CD4-positive, CD25-positive, alpha-beta regulatory T cell (primary cell): Measurements from ENCODE around the gene SMIM5. TPM values are rescaled to one million over a fixed set of nuclear protein-coding genes. Genes with fewer than 3 reads are reported as not detected.

Source experiments
- ATAC-seq, 2 donors: fragments of 150-1000 bp; cut with Tn5 transposase; one replicate each; pipeline ENCODE4 v1.10.0; 2021; ENCODE audit warnings: low read depth in 2 of 2, moderate number of reproducible peaks in 2 of 2, moderate library complexity in 1 of 2
- DNase-seq, 3 donors: peaks; one replicate each; pipeline versions ENCODE4 v3.0.0 to v3.0.0-alpha.2; 2012 to 2022; ENCODE audit warnings: mixed read lengths in 1 of 3
- H3K27ac ChIP-seq: one replicate; pipeline ENCODE4 v1.7.0; 2013; ENCODE audit warnings: mild to moderate bottlenecking, low read length; ENCODE audit not compliant: insufficient read depth, poor library complexity, severe bottlenecking
- H3K27me3 ChIP-seq: one replicate; pipeline ENCODE4 v1.7.0; 2013; ENCODE audit warnings: low read length; ENCODE audit not compliant: control insufficient read depth, insufficient read depth
- H3K36me3 ChIP-seq: one replicate; pipeline ENCODE4 v1.7.0; 2013; ENCODE audit warnings: mild to moderate bottlenecking, low read length, moderate library complexity; ENCODE audit not compliant: control insufficient read depth, insufficient read depth
- H3K4me1 ChIP-seq: 2 replicates; pipeline ENCODE4 v1.7.0; 2013; ENCODE audit warnings: mild to moderate bottlenecking, low read length; ENCODE audit not compliant: insufficient read depth, control insufficient read depth, poor library complexity, severe bottlenecking
- H3K4me3 ChIP-seq: one replicate; pipeline ENCODE4 v1.7.0; 2013; ENCODE audit warnings: low read depth, mild to moderate bottlenecking, low read length, moderate library complexity
- H3K9me3 ChIP-seq, 2 experiments: 1 replicate in 1 of 2; 2 replicates in 1 of 2; pipeline ENCODE4 v1.7.0; 2013; ENCODE audit warnings: low read length in 2 of 2, mild to moderate bottlenecking in 1 of 2, moderate library complexity in 1 of 2; ENCODE audit not compliant: control insufficient read depth in 2 of 2
- H3K27ac Mint-ChIP-seq, 3 donors: one replicate each; pipeline ENCODE4 v1.8.0; 2020 to 2022; ENCODE audit warnings: mild to moderate bottlenecking in 3 of 3, mixed read lengths in 3 of 3, moderate library complexity in 2 of 3
- H3K27me3 Mint-ChIP-seq: one replicate; pipeline ENCODE4 v1.8.0; 2022; ENCODE audit warnings: mild to moderate bottlenecking, mixed read lengths
- H3K36me3 Mint-ChIP-seq: one replicate; pipeline ENCODE4 v1.8.0; 2020; ENCODE audit warnings: mixed read lengths
- H3K4me1 Mint-ChIP-seq, 4 donors: one replicate each; pipeline ENCODE4 v1.8.0; 2020 to 2022; ENCODE audit warnings: mixed read lengths in 4 of 4, mild to moderate bottlenecking in 1 of 4
- H3K4me3 Mint-ChIP-seq, 4 donors: one replicate each; pipeline ENCODE4 v1.8.0; 2020 to 2022; ENCODE audit warnings: mild to moderate bottlenecking in 4 of 4, mixed read lengths in 4 of 4, moderate library complexity in 3 of 4
- H3K9me3 Mint-ChIP-seq, 7 donors: one replicate each; pipeline ENCODE4 v1.8.0; 2020 to 2022; ENCODE audit warnings: mixed read lengths in 7 of 7, mild to moderate bottlenecking in 3 of 7, moderate library complexity in 2 of 7
- polyA plus RNA-seq, 4 donors: library from polyadenylated mRNA; unstranded; fragments of 300-500 nt; fragmentation: Illumina TruSeq; gene quantifications; one replicate each; pipeline ENCODE4 v1.2.3, GENCODE V29; 2021
- total RNA-seq: library from RNA; stranded (reverse); gene quantifications from one replicate; pipeline ENCODE4 v1.2.3, GENCODE V29; 2022

Gene SMIM5
- total and polyA plus RNA-seq, 5 donors from 2014 or later = 0.07 to 1.6 (median 0.10) TPM; not detected in 2

GRCh38 chr17:75630071-75630917, 2.9 kb upstream of the SMIM5 start:
- Histone ChIP-seq H3K27me3 (no peaks in the 10 kb centered on the region), H3K27ac (no peak overlapping the region), H3K9me3 (no peaks in the 10 kb centered on the region), H3K36me3 (no peaks in the 10 kb centered on the region), H3K4me3 (no peak overlapping the region), H3K4me1 (peaks cover 10% of the 10 kb centered on the region)
- Mint-ChIP-seq H3K27me3 (no peaks in the 10 kb centered on the region), H3K36me3 (no peaks in the 10 kb centered on the region), H3K27ac (no peak overlapping the region), H3K4me3 (no peak overlapping the region), H3K9me3 (peaks cover 0 to 1% (median 0%) of the 10 kb centered on the region in 7 donors), H3K4me1 (peaks cover 0 to 5% (median 1%) of the 10 kb centered on the region in 4 donors)
- DNase-seq = no peak
- ATAC-seq = no peak

- Histone ChIP-seq H3K27ac (no peak overlapping the region), H3K9me3 (no peaks in the 10 kb centered on the region), H3K36me3 (no peaks in the 10 kb centered on the region), H3K4me3 (no peak overlapping the region), H3K27me3 (no peaks in the 10 kb centered on the region), H3K4me1 (peaks cover 10% of the 10 kb centered on the region)
- Mint-ChIP-seq H3K27me3 (no peaks in the 10 kb centered on the region), H3K27ac (no peak overlapping the region), H3K36me3 (no peaks in the 10 kb centered on the region), H3K4me3 (no peak overlapping the region), H3K9me3 (no peaks in the 10 kb centered on the region), H3K4me1 (peaks cover 0 to 5% (median 1%) of the 10 kb centered on the region in 4 donors)
- DNase-seq = no peak
- no peak for ATAC-seq
Observed at GRCh38 chr17:75631353-75631752, 1.9 kb upstream of the SMIM5 start.

GRCh38 chr17:75632428-75632827, 806 bp upstream of the SMIM5 start:
- no peak overlapping the region for H3K4me3 Mint-ChIP-seq
- no peak overlapping the region for H3K4me3 ChIP-seq
- H3K27me3 Mint-ChIP-seq = no peaks in the 10 kb centered on the region
- ATAC-seq = no peak
- H3K9me3 ChIP-seq = no peaks in the 10 kb centered on the region
- no peak for DNase-seq
- peaks cover 0 to 5% (median 1%) of the 10 kb centered on the region in 4 donors for H3K4me1 Mint-ChIP-seq
- peaks cover 10% of the 10 kb centered on the region for H3K4me1 ChIP-seq
- H3K36me3 Mint-ChIP-seq = no peaks in the 10 kb centered on the region
- no peaks in the 10 kb centered on the region for H3K36me3 ChIP-seq
- no peak overlapping the region for H3K27ac Mint-ChIP-seq
- no peak overlapping the region for H3K27ac ChIP-seq
- H3K27me3 ChIP-seq = no peaks in the 10 kb centered on the region
- no peaks in the 10 kb centered on the region for H3K9me3 Mint-ChIP-seq

- Mint-ChIP-seq H3K4me1 (peaks cover 0 to 5% (median 1%) of the 10 kb centered on the region in 4 donors), H3K36me3 (no peaks in the 10 kb centered on the region), H3K4me3 (no peak overlapping the region), H3K27ac (no peak overlapping the region), H3K9me3 (no peaks in the 10 kb centered on the region), H3K27me3 (no peaks in the 10 kb centered on the region)
- no peaks in the 10 kb centered on the region for H3K27me3 ChIP-seq
- H3K27ac ChIP-seq = no peak overlapping the region
- no peaks in the 10 kb centered on the region for H3K9me3 ChIP-seq
- H3K4me3 ChIP-seq = no peak overlapping the region
- ATAC-seq (peak in 1 of 2 donors; percentile 21), DNase-seq (peak in 2 of 3 donors; percentile 34 to 58)
- H3K4me1 ChIP-seq = peaks cover 10% of the 10 kb centered on the region
- H3K36me3 ChIP-seq = no peaks in the 10 kb centered on the region
Observed at GRCh38 chr17:75633486-75634375, 497 bp downstream of the SMIM5 start.

- no peaks in the 10 kb centered on the region for H3K36me3 ChIP-seq
- ATAC-seq (no peak), DNase-seq (no peak)
- Mint-ChIP-seq H3K36me3 (no peaks in the 10 kb centered on the region), H3K4me3 (no peak overlapping the region), H3K4me1 (peaks cover 0 to 5% (median 1%) of the 10 kb centered on the region in 4 donors), H3K9me3 (no peaks in the 10 kb centered on the region), H3K27me3 (no peaks in the 10 kb centered on the region), H3K27ac (no peak overlapping the region)
- no peak overlapping the region for H3K27ac ChIP-seq
- H3K4me3 ChIP-seq = no peak overlapping the region
- peaks cover 10% of the 10 kb centered on the region for H3K4me1 ChIP-seq
- H3K27me3 ChIP-seq = no peaks in the 10 kb centered on the region
- no peaks in the 10 kb centered on the region for H3K9me3 ChIP-seq
Observed at GRCh38 chr17:75634376-75634740, 1.1 kb downstream of the SMIM5 start.

GRCh38 chr17:75634754-75635609, 1.7 kb downstream of the SMIM5 start:
- DNase-seq (no peak), ATAC-seq (no peak)
- no peak overlapping the region for H3K27ac Mint-ChIP-seq
- Histone ChIP-seq H3K27ac (no peak overlapping the region), H3K36me3 (no peaks in the 10 kb centered on the region), H3K27me3 (no peaks in the 10 kb centered on the region), H3K4me3 (no peak overlapping the region), H3K4me1 (peaks cover 10% of the 10 kb centered on the region), H3K9me3 (no peaks in the 10 kb centered on the region)
- H3K4me3 Mint-ChIP-seq = no peak overlapping the region
- no peaks in the 10 kb centered on the region for H3K9me3 Mint-ChIP-seq
- H3K4me1 Mint-ChIP-seq = peaks cover 0 to 5% (median 1%) of the 10 kb centered on the region in 4 donors
- H3K36me3 Mint-ChIP-seq = no peaks in the 10 kb centered on the region
- no peaks in the 10 kb centered on the region for H3K27me3 Mint-ChIP-seq

GRCh38 chr17:75635610-75636202, 2.5 kb downstream of the SMIM5 start:
- peaks cover 10% of the 10 kb centered on the region for H3K4me1 ChIP-seq
- no peaks in the 10 kb centered on the region for H3K9me3 Mint-ChIP-seq
- no peaks in the 10 kb centered on the region for H3K36me3 ChIP-seq
- no peak overlapping the region for H3K27ac Mint-ChIP-seq
- no peak overlapping the region for H3K4me3 Mint-ChIP-seq
- DNase-seq (no peak), ATAC-seq (no peak)
- H3K9me3 ChIP-seq = no peaks in the 10 kb centered on the region
- no peak overlapping the region for H3K4me3 ChIP-seq
- H3K27me3 Mint-ChIP-seq = no peaks in the 10 kb centered on the region
- H3K27ac ChIP-seq = no peak overlapping the region
- H3K4me1 Mint-ChIP-seq = peaks cover 0 to 5% (median 1%) of the 10 kb centered on the region in 4 donors
- no peaks in the 10 kb centered on the region for H3K36me3 Mint-ChIP-seq
- no peaks in the 10 kb centered on the region for H3K27me3 ChIP-seq
